ENCODE measurements around the gene PAPPA2.

GRCh38 chr1:176461576-176461975 lies 1.4 kb upstream of the PAPPA2 start:
- TF ChIP-seq, protein P1, sequence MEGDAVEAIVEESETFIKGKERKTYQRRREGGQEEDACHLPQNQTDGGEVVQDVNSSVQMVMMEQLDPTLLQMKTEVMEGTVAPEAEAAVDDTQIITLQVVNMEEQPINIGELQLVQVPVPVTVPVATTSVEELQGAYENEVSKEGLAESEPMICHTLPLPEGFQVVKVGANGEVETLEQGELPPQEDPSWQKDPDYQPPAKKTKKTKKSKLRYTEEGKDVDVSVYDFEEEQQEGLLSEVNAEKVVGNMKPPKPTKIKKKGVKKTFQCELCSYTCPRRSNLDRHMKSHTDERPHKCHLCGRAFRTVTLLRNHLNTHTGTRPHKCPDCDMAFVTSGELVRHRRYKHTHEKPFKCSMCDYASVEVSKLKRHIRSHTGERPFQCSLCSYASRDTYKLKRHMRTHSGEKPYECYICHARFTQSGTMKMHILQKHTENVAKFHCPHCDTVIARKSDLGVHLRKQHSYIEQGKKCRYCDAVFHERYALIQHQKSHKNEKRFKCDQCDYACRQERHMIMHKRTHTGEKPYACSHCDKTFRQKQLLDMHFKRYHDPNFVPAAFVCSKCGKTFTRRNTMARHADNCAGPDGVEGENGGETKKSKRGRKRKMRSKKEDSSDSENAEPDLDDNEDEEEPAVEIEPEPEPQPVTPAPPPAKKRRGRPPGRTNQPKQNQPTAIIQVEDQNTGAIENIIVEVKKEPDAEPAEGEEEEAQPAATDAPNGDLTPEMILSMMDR (IDR thresholded peaks at IDR 0.05; ENCODE audit: low read length) = no peak
- TF ChIP-seq EZH2 (optimal IDR thresholded peaks at IDR 0.05; ENCODE audit: low read depth, low read length) (no peak), EZH2phosphoT487 (IDR thresholded peaks at IDR 0.05; ENCODE audit: low read length) (no peak)

Measured in MM.1S (cell line).